Activated CD8-positive, alpha-beta memory T cell treated with anti-CD3 and anti-CD28 coated beads, Interleukin-2, amount 50 U/mL, for 48 hours (primary cell): Measurements from ENCODE around the gene SMIM32.

Experiments
- DNase-seq: peaks from one replicate; pipeline ENCODE4 v3.0.0-alpha.2; 2020

Gene SMIM32

DNA sequence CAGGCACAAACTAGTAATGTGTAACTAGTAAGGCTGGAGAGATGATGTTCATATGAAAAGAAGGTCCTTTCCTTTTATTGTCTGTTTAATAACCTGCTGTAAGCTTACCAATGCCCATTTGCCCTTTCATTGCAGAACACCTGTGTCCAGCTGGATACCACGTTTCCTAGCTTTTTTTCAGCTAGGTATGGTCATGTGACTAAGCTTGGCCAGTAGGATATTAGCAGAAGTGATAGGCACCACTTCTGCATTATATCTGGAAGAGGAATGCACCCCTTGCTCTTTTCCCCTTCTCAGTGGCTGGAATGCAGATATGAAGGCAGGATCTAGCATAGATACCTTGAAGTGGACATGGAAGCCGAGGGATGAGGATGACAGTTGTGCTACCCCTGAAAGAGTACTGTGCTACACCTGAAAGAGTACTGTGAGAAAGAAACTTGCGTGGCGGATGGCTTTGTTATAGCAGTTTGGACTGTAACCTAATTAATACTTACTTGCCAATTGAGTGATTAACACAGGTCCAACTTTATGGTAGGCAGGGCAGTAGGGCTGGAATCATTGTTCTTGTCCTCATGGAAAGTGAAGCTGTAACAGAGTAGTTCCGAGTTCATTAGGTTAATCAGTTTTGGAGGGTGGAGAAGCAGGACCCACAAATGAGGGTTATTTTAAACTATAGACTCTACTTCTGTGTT, 6.8 kb downstream of the SMIM32 start:
- no peak for DNase-seq

DNA sequence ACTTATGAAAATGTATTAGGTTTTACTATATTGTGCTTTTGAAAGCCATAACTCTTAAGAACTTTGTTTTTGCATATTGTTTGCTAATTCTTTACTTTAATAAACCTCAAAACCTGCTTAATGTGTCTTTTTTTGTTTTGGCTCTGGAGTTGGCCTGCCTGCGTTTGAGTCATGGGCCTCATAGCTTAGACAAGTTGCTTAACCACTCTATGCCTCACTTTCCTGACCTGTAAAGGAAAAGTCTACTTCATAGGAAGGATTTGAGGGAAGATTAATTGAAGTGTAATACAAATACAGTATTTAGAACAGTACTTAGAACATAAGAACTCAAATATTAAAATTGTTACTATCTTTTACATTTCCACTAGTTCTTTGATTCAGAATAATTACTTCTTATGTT, 10.3 kb downstream of the SMIM32 start:
- no peak for DNase-seq

DNA sequence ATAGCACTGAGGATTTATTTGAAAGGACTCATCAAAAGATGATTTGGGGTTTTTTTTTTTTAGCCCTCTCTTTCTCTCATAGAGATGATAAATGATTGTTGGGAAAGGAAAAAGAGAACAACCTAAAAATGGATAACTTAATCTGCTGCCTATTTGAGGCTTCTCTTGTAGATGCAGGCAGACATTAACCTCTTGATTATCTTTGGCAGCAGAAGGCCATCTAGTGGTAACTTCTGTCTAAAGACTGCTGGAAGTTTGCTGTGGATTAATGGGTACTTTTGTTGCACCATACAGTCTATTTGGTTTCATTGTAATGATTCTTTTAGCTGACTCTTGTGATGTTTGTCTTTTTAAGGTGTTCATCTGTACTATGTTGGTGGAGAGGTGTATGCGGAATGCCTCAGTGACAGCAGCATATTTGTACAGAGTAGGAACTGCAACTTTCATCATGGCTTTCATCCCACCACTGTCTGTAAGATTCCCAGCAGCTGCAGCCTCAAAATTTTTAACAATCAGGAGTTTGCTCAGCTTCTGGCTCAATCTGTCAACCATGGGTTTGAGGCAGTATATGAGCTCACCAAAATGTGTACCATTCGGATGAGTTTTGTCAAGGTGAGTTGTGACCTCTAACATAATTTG, 18.8 kb downstream of the SMIM32 start:
- no peak for DNase-seq

DNA sequence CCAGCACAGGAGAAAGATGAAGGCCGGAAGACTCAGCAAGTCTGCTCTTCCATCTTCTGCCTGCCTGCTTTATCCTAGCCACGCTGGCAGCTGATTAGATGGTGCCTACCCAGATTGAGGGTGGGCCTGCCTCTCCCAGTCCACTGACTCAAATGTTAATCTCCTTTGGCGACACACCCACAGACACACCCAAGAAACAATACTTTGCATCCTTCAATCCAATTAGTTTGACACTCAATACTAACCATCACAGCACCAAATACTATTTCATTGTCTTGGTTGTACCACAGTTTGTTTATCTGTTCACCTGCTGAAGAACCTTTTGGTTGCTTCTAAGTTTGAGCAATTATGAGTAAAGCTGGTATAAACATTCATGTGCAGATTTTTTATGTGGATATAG, 23.7 kb downstream of the SMIM32 start:
- no peak for DNase-seq

DNA sequence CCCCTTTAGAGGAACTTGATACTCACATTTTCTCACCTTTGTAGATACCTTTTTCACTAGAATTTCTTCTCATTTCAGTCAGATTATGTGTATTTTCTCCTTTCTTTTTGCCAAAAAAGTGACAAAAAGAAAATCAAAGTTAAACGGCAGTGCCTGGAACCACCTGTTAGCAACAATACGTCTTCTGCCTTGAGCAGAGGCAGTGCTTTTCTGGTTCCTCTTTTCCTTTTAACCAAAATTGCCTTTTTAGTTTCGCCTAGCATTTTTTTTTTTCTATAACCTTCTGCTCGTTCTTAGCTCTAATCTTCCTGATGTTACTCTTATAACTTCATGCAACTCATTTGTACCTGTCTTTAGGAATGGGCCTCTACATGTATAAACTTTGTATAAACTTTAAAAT, 26.1 kb downstream of the SMIM32 start:
- no peak for DNase-seq

DNA sequence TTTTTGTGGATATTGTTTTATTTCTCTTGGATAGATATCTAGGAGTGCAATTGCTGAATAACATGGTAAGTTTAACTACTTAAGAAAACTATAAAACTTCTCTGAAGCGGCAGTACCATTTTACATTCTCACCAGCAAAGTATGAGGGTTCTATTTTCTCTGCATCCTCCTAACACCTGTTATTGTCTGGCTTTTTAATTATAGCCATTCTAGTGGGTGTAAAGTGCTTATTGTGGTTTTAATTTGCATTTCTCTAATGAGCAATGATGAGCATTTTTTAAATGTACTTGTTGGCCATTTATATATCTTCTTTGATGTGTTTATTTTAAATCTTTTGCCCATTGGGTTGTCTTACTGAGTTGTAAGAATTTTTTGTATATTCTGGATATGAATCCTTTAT, 28.7 kb downstream of the SMIM32 start:
- DNase-seq = no peak

- DNase-seq = no peak
Observed at GRCh38 chr5:136162008-136162407, 31.0 kb downstream of the SMIM32 start.

- no peak for DNase-seq
Observed at GRCh38 chr5:136159457-136159856, 33.5 kb downstream of the SMIM32 start.

GRCh38 chr5:136157514-136157913, 35.4 kb downstream of the SMIM32 start:
- no peak for DNase-seq

DNA sequence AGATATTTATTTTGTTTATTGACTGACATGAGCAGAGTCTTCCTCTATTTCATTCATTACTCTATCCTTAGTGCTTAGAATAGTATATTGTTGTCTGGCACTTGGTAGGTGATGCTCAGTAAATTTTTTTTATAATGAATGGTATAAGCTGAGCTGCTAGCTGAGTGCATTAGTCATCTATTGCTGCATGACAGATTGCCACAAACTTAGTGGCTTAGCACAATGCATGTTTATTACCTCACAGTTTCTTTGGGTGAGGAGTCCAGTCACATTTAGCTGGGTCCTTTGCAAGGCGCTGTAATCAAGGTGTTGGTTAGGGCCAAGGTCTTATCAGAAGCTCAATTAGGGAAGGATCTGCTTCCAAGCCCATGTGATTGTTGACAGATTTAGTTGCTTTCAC, 37.2 kb downstream of the SMIM32 start:
- no peak for DNase-seq

- no peak for DNase-seq
Observed at GRCh38 chr5:136155078-136155477, 37.9 kb downstream of the SMIM32 start.

GRCh38 chr5:136153581-136154236, 39.3 kb downstream of the SMIM32 start:
- DNase-seq = no peak

DNA sequence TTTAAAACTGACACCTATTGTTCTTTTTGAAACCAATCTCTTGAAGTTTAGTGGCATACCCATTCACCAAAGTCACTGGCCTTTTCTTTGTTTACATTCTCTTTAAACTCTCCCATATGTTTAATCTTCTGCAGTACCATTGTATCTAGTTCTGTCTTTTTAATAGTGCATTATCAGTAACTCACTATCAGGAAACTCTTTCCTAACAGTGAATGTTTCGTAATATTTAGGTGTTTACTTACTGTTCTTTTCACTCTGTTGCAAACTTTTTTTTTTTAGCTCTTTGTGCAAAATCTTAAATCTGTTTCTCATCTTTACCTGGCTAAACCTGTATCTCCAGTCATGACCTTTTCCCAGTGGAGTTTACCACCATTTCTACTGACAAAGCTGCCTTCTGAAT, 43.1 kb downstream of the SMIM32 start:
- DNase-seq = no peak

- no peak for DNase-seq
Observed at GRCh38 chr5:136147632-136148031, 45.3 kb downstream of the SMIM32 start.

- DNase-seq = no peak
Observed at GRCh38 chr5:136146201-136146600, 46.8 kb downstream of the SMIM32 start.

GRCh38 chr5:136145030-136145429, 47.9 kb downstream of the SMIM32 start:
- DNase-seq = no peak

GRCh38 chr5:136143763-136144162, 49.2 kb downstream of the SMIM32 start:
- DNase-seq = no peak

DNA sequence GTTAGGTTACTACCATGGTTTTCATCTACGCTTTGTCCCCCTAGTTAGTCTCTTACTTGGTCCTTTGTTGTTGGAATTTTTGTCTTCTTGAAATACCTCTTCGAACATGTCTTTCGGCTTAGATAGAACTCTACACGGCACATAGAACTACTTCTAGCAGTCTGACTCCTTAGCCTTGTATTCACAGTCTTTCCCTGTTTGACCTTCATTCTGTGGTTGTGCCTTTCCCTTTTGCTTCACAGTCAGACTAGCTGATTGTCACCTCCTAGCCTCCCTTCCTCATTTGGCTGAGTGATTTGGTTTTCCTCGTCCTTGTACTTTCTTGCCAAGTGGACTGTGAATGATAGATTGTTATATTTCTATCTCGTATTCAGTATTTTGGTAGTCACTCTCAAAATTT, 49.6 kb downstream of the SMIM32 start:
- DNase-seq = no peak

DNA sequence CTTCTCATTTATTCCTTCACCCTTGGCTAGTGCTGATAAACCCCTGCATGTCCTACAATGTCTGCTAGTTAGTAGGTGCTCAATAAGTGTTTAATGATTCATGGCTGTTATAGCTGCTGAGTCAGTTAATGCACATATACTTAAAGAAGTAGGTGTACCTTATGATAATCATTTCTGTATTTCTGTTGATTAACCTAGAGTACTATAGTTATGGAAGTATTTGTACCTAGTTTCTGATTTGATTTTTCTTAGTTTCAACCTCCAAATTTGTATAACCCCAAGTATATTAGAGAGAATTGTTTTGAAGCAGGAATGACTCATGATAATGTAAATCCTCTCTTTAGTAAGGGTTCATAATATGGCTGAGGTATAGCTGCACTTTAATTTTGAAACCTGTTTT, 51.4 kb downstream of the SMIM32 start:
- no peak for DNase-seq
